Measurements from ENCODE around the gene THRSP.
"Not testable (repeated sequence)": the region's sequence is repeated elsewhere in the genome, so short reads cannot be mapped to it uniquely, and the experiment has no call there.

THRSP gene, protein sequence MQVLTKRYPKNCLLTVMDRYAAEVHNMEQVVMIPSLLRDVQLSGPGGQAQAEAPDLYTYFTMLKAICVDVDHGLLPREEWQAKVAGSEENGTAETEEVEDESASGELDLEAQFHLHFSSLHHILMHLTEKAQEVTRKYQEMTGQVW

DNA sequence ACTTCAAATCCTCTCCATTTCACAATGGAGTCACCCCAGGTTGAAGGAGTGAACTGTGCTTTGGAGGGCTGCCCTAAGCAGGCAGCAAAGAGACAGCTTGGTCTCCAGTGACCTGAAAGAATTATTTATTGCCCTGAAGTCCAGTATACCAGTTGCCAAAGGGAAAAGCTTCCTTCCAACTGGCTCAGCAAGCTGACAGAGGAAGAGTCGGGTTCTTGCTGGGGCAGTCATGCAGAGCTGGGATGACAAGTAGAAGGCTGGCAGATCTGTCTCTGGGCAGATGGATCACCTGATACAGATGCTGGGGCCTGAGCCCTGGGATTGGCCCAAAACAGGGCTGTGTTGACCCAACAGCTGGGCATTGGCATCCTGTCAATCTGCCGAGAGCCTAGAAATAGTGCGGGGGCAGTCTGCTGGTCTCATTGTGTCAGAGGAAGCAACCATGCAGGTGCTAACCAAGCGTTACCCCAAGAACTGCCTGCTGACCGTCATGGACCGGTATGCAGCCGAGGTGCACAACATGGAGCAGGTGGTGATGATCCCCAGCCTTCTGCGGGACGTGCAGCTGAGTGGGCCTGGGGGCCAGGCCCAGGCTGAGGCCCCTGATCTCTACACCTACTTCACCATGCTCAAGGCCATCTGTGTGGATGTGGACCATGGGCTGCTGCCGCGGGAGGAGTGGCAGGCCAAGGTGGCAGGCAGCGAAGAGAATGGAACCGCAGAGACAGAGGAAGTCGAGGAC is at the start of gene THRSP:
THRSP (plus strand) TSS at position 422 of the 742 bp plus-strand sequence; CDS start at position 443, 21 bp downstream.
- no peak for DNase-seq (ENCODE audit: low read depth)

DNA sequence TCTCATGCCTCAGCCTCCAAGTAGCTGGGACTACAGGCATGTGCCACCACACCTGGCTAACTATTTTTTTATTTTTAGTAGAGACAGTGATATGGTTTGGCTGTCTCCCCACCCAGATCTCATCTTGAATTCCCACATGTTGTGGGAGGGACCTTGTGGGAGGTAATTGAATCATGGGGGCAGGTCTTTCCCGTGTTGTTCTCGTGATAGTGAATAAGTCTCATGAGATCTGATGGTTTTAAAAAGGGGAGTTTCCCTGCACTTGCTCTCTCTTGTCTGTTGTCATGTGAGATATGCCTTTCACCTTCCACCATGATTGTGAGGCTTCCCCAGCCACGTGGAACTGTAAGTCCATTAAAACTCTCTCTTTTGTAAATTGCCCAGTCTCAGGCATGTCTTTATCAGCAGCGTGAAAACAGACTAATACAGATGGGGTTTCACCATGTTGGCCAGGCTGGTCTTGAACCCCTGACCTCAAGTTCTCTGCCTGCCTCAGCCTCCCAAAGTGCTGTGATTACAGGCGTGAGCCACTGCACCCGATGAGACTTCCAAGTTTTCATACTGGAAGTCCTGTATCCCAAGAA is 48.6 kb upstream of the THRSP start:
- not testable (repeated sequence) for DNase-seq (ENCODE audit: low read depth)

DNA sequence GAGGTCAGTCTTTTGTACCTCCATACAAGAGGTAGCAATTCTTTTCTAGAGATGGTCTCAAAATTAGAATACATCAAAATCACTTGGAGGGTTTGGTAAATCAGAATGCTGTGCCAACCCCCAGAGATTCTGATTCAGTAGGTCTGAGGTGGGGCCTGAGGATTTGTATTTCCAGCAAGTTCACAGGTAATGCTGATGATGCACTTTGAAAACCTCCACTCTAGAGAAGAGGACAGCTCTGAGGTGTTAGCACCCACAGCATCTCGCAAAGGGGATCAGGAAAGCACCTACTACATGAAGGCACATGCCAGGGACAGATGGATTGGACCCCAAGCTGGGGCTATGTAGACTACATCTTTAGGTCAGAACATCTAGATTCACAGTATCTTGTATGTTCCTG is 47.8 kb upstream of the THRSP start:
- no peak for DNase-seq (ENCODE audit: low read depth)

DNA sequence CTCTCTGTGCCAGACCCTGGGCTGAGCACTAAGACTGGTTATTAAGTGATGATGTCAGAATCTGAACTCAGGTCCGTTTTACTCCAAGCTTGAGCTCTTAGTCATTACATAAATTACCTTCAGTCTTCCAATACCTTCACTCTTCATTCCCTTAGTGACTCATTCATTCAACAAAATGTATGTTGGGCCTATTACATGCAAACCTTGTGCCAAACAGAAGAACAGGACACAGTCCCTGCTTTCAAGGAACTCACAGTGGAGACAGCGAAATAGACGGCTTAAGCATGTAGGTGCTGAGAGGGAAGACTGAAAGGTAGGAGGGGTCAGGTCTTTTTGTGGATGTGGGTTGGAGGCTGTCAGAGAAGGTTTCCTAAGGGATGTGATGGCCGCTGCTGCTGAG is 43.9 kb upstream of the THRSP start:
- DNase-seq (ENCODE audit: low read depth) = no peak

DNA sequence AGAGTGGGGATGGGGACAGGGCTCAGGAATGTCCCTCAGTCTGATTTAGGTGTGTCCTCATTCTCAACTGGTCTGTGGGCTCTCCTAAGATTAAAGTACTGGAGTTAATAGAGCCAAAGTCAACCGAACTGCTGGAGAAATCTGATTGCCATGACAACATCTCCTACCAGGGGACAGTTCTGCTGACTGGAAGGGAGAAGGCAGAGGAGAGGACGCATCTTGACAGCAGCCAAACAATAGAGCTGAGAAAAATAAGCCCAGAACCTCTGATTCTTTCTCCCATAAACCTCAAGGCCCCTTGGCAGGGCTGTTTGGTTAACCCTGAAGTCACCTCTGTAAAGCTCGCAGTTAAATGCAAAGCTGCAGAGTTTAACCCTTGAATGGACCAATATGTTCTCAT is 43.4 kb upstream of the THRSP start:
- DNase-seq (ENCODE audit: low read depth) = no peak

DNA sequence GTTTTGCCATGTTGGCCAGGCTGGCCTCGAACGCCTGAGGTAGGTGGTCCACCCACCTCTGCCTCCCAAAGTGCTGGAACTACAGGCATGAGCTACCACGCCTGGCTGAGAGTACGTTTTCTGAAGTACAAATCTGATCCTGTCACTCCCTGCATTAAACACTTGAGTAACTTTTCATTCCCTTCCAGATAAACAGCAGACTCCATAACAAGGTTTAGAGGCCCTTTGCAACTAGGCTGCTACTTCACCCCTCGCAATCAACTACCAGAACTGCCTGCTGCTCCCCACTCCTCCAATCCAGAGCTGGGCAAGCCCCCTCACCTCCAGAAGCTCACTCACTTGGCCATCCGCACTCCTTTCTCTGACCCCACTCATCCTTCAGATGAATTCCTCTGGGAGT is 42.0 kb upstream of the THRSP start:
- DNase-seq (ENCODE audit: low read depth) = no peak

DNA sequence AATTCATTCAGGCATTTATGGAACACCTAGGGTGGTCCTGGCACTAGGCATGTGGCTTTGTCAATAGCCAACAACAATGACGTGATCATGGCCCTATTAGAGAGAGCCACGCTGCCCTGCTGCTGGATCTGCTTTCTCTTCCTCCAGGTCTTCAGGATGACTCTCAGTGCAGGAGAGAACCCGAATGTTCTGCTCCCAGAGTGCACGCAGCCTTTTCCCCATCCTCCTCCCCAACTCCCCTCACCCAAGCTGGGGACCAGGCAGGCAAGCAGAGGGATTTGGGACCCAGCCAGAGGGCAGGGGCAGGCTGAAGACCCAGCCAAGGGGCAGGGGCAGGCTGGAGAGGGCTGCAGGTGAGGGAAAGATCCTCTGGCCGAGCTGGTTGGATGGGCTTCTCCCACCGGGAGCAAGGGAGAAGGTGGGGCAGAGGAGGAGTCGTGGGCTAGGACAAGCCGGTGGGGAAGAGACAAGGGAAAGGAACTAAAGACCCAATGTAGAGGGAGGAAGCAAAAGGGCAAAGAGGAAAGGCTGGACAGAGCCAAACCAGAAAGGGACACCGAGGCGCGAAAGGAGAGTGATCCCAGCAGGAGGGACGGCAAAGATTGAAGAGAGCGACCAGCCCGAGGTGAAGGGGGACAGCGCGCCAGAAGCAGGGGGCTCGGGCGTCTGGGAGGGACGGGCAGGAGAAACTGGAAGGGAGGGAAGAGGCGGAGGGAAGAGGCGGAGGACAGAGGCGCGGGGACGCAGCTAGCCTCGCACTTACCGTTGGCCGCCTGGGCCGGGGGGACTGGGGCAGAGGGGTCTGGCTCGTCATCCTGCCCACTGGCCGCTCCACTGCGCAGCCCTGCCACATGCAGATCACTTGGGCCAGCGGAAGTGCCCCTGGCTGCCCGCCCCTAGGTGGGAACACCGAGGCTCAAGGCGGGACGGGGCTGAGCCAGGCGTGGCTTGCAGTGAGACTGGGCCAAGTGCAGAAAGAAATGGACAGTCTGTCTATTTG is 41.0 kb upstream of the THRSP start, which contains the start of gene KCTD14:
KCTD14 (minus strand) TSS at position 880 of the 1,000 bp plus-strand sequence; CDS start at position 853, 27 bp downstream.
- no peak for DNase-seq (ENCODE audit: low read depth)

DNA sequence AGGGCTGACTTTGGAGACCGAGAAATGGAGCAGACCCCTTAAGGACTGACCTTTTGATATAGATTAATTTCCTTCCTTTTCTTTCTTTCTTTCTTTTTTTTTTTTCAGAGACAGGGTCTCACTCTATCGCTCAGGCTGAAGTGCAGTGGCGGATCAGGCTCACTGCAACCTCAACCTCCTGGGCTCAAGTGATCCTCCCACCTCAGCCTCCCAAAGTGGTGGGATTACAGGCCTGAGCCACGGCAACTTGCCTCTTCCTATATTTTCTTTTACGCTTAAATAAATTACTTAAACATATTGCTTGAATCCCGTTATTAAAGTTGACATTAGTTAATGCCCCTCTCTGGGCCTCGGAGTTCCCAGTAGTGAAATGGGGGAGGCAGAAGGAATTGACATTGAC is 40.2 kb upstream of the THRSP start:
- no peak for DNase-seq (ENCODE audit: low read depth)

DNA sequence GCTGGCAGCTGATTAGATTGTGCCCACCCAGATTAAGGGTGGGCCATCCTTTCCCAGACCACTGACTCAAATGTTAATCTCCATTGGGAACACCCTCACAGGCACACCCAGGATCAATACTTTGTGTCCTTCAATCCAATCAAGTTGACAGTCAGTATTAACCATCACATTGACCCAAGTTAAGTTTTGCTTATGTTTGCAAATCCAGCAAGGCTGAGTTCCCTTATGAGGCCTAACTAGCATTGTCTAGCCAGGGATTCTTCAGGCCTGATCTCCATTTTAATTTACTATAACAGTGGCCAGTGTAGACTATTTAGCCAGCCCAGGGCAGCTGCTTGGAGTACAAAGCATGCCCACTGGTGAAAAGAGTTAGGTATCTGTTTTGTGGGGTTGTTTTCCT is 38.3 kb upstream of the THRSP start:
- no peak for DNase-seq (ENCODE audit: low read depth)

DNA sequence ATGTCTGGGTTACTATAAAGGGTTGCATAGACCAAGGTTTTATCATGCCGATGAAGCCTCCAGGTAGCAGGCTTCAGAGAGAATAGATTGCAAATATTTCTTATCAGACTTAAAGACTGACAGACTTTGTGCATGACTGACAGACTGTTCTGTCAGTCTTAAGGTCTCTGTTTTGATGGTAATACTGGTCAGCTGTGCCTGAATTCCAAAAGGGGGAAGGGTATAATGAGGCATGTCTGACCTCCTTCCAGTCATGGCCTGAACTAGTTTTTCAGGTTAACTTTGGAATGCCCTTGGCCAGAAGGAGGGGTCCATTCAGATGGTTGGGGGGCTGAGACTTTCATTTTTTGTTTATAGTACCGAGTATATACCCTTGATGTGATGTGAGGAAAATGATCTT is 35.9 kb upstream of the THRSP start:
- DNase-seq (ENCODE audit: low read depth) = no peak

DNA sequence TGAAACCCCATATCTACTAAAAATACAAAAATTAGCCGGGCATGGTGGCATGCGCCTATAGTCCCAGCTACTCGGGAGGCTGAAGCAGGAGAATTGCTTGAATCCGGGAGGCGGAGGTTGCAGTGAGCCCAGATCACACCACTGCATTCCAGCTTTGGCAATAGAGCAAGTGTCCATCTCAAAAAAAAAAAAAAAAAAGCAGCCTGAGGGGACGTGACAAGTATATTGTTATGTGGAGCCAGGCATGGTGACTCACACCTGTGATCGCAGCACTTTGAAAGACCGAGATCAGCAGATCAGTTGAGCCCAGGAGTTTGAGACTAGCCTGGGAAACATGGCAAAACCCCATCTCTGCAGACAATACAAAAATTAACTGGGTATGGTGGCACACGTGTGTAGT is 35.2 kb upstream of the THRSP start:
- not testable (repeated sequence) for DNase-seq (ENCODE audit: low read depth)

DNA sequence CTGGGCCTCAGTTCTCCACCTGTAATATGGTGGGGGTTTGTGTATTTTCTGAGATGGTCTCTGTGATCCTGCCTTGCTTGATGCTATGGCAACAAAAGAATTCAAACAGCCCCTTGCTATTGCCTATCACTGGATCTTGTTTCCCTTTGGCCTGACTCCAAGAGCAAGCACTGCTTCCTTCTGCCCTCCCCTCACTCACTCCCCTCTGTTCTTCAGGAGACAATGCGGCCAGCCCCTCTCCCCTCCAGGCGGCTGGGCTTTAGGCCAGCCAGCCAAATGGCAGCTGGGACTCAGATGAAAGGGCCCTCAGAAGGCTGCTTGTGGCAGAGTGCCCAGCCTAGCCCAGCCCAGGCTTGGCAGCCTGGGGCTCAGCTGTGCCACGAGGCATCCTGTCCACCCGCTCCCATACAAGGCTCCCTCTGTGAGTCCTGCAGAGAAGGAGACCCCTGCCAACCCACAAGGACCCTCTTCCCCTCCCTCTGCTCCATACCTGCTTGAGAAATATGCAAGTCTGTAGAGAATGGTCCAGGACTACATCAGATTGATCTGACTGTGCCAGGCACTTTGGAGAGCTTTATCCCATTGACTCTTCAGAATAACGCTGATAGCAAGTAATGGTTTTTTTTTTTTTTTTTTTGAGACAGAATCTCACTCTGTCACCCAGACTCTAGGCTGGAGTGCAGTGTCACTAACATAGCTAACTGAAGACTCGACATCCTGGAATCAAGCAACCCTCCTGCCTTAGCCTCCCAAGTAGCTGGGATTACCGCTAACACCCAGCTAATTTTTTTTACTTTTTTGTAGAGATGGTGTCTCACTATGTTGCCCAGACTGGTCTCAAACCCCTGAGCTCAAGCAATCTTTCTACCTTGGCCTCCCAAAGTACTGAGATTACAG is 33.0 kb upstream of the THRSP start:
- no peak for DNase-seq (ENCODE audit: low read depth)

DNA sequence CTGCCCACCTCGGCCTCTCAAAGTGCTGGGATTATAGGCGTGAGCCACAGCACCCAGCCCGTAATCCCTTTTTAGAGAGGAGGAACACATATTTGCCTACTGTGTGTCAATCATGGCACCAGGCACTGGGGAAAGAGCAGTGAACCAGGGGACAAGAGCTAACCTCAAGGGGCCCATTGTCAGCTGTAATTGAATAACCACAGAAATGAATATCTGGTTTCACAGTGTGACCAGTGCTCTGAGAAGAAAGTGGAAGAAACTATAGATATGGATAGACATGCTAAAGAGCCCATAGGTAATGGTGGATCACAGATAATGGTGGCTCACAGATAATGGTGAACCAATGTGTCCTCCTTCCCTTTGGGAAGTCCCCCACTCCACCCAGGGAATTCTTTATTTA is 32.0 kb upstream of the THRSP start:
- DNase-seq (ENCODE audit: low read depth) = no peak

DNA sequence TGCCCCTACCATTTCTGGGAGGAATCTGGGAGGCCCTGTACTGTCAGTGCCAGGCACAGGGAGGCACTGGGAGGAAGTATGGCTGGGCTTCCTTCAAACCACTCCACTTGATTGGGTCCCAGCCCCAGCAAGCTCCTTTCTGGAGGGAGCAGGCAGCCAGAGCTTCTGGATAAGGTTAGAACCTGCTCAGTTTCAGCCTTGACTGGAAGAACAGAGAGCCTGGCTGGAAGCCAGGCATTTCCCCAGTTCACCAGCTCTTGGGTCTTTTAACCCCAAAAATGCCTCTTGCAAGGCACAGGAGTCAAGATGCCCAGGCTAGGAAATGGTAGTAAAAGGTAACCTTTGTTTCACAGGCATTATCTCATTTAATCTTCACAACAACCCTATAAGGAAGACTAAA is 31.6 kb upstream of the THRSP start:
- DNase-seq (ENCODE audit: low read depth) = no peak

DNA sequence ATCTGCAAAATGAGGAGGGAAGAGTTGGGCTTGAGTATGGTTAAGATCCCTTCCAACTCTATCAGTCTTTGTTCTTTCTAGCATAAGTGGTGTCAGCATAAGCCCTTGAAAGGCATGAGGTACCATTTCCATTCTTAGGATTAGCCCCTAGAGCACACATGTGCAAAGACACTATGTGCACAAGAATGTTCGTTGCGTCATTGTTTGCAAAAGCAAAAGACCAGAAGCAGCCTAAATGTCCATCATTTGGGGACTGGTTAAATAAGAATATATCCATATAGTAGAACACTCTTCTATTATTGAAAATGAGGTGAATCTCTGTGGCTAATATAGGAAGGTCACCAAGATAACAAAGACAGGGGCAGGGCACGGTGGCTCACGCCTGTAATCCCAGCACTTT is 30.6 kb upstream of the THRSP start:
- DNase-seq (ENCODE audit: low read depth) = no peak

DNA sequence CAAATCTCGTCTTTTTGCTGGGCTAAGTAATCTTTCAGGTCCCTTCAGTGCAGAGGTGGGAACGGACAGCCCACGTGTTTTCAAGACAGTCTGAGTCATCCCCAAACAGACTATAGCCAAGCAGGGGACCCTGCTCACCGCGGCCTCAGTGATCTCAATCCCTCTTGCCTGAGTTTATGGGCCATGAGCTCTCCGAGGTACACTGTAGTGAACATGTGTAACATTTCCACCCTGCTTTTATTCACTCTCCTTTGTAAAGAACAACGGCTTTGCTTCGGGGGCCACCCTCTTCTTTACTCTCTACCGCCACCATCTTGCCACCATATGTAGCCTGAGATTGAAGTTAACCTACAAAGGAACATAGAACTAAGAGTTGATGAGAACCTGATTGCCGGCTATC is 29.0 kb upstream of the THRSP start:
- DNase-seq (ENCODE audit: low read depth) = no peak

DNA sequence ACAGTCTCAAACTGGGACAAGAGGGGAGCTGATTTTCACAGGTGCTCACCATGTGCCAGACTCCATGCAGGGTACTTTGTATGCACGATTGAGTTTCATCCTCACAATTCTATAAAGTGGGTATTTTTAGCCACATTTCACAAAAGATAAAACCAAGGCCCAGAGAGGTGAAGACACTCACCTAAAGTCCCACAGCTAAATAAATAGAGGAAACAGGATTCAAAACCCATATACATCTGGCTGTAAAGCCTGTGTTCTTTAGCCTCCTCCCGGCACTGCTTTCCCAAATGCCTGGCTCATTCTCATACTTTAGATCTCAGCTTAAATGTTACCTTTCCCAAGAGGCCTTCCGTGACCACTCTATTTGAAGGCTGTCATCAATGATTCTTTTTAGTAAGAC is 27.3 kb upstream of the THRSP start:
- DNase-seq (ENCODE audit: low read depth) = no peak

DNA sequence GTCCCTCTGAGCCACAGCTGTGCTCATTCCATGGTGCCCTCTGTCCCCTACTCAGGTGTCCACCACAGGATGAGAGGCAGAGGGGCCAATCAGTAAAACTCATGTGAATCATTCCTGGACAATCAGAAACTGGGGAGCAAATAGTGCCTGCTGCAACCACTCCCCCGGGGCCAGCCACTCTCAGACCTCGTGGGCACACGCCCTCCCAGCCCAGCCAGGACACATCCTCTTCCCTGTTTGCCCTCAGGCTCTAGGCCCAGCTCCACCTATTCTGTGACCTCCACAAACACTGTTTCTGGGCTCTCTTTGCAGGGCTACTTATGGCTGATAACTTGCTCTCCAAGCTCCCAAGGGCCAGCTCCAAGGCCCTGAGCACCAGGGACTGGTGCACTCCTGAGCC is 26.6 kb upstream of the THRSP start:
- DNase-seq (ENCODE audit: low read depth) = no peak

DNA sequence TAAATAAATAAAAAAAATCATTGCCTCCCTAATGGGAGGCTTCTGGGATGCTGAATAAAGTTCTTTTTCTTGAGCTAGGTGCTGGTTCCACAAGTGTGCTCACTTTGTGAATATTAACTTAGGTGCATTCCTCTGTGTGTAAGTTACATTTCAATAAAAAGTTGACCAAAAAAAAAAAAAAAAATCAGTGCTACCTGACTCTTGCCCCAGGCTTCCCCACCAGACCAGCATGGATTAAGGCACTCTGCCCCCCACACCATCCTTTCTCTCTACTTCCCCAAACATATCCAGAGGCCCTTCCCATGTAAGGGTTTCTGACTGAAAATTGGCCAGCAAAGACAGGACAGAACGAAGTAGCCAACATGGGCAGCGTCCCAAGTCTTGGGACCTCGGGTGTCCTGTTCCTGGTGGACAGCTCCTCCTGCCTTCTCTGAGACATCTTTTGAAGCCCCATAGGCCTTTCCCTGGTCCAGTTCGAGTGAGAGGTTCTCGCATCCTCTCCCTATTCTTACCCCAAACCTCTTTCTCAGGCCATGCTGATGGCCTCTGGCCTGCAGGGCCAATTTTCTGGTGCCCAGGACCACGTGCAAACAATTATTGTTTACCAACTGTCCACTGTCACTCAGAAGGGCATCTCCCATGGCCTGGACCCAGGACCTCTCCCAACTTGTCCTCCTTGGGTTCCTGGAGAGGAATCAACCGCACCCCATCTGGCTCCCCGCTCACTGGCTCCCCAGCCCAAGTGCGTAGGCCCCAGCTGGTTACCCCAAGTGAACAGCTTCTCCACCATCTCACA is 25.6 kb upstream of the THRSP start:
- DNase-seq (ENCODE audit: low read depth) = no peak

DNA sequence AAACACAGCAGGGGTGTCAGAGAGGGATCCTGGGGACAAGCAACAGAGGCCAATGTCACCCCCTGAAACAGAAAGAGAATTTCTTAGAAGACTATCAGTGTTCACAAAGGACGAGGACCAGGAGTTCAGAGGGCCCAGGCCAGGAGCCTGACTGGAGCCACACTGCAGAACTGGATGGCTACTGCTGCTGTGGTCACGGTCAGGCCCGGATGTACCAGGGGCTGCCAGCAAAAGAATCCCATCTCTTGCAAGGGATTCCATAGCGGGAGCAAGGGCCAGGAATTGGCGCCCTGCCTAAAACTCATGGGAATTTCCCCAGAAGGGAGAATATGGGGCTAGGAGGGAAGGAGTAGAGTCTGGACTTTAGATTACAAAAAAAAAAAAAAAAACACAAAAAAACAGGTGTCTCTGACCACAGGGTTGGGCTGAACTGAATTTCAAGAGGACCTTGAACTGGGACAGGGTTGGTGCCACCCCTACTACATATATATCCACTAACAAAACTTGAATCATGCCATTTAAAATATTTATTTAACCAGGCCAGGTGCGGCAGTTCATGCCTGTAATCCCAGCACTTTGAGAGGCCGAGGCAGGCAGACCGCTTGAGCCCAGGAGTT is 24.9 kb upstream of the THRSP start:
- no peak for DNase-seq (ENCODE audit: low read depth)
